ENCODE measurements around the gene U2SURP.
A peak's percentile ranks its signal among the peaks of the same experiment; 100 is the strongest.

U2SURP gene

GRCh38 chr3:143000528-143000927, 842 bp upstream of the U2SURP start:
- no peak for TF ChIP-seq GABPA (IDR thresholded peaks at IDR 0.05; ENCODE audit: low read depth)
- H3K4me3 ChIP-seq (replicated peaks; ENCODE audit: insufficient read depth, low read length) = peak overlapping the region; percentile 87
- H3K27me3 ChIP-seq (ENCODE audit: insufficient read depth, poor library complexity, severe bottlenecking) = no peaks in the 10 kb centered on the region
- H3K27ac ChIP-seq (replicated peaks) = peak overlapping the region; percentile 94
- no peak for DNase-seq (ENCODE audit: low read depth in 1 of 2, low spot score in 1 of 2)

- H3K27me3 ChIP-seq (ENCODE audit: insufficient read depth, poor library complexity, severe bottlenecking) = no peaks in the 10 kb centered on the region
- TF ChIP-seq POLR2AphosphoS5 (IDR thresholded peaks at IDR 0.05; ENCODE audit: low read depth) (no peak), REST (IDR thresholded peaks at IDR 0.05; ENCODE audit: insufficient replicate concordance, low read depth) (no peak), SPI1 (IDR thresholded peaks at IDR 0.05; ENCODE audit: borderline replicate concordance, low read depth) (no peak), GABPA (IDR thresholded peaks at IDR 0.05; ENCODE audit: low read depth) (no peak), CTCF (IDR thresholded peaks at IDR 0.05; ENCODE audit: insufficient read depth, low read length) (no peak)
- peak overlapping the region; percentile 87 for H3K4me3 ChIP-seq (replicated peaks; ENCODE audit: insufficient read depth, low read length)
- peak in 1 of 2 experiments; percentile 79 for DNase-seq (ENCODE audit: low read depth in 1 of 2, low spot score in 1 of 2)
- H3K27ac ChIP-seq (replicated peaks) = peak overlapping the region; percentile 94
Measured at GRCh38 chr3:143001034-143001368, 369 bp upstream of the U2SURP start.

GRCh38 chr3:143002083-143002712, 828 bp downstream of the U2SURP start:
- DNase-seq (ENCODE audit: low read depth in 1 of 2, low spot score in 1 of 2) = peak; percentile 63 to 67
- peak; percentile 16; the same call in 1 of the 2 replicates for TF ChIP-seq POLR2AphosphoS5 (IDR thresholded peaks at IDR 0.05; ENCODE audit: low read depth)
- no peak for TF ChIP-seq GABPA (IDR thresholded peaks at IDR 0.05; ENCODE audit: low read depth)
- TF ChIP-seq SPI1 (IDR thresholded peaks at IDR 0.05; ENCODE audit: borderline replicate concordance, low read depth) = no peak
- peak; percentile 44 for TF ChIP-seq REST (IDR thresholded peaks at IDR 0.05; ENCODE audit: insufficient replicate concordance, low read depth)
- TF ChIP-seq CTCF (IDR thresholded peaks at IDR 0.05; ENCODE audit: insufficient read depth, low read length) = no peak

GRCh38 chr3:143002727-143003126, 1.4 kb downstream of the U2SURP start:
- H3K27ac ChIP-seq (replicated peaks) = peak overlapping the region; percentile 94

More at GRCh38 chr3:143002083-143002712, 828 bp downstream of the U2SURP start:
- Histone ChIP-seq H3K27ac (replicated peaks) (peak overlapping the region; percentile 94), H3K27me3 (ENCODE audit: insufficient read depth, poor library complexity, severe bottlenecking) (no peaks in the 10 kb centered on the region), H3K4me3 (replicated peaks; ENCODE audit: insufficient read depth, low read length) (peak overlapping the region; percentile 87)

More at GRCh38 chr3:143002727-143003126, 1.4 kb downstream of the U2SURP start:
- DNase-seq (ENCODE audit: low read depth in 1 of 2, low spot score in 1 of 2) = no peak
- H3K4me3 ChIP-seq (replicated peaks; ENCODE audit: insufficient read depth, low read length) = peak overlapping the region; percentile 87
- H3K27me3 ChIP-seq (ENCODE audit: insufficient read depth, poor library complexity, severe bottlenecking) = no peaks in the 10 kb centered on the region
- no peak for TF ChIP-seq GABPA (IDR thresholded peaks at IDR 0.05; ENCODE audit: low read depth)
- TF ChIP-seq SPI1 (IDR thresholded peaks at IDR 0.05; ENCODE audit: borderline replicate concordance, low read depth) = no peak
- no peak for TF ChIP-seq CTCF (IDR thresholded peaks at IDR 0.05; ENCODE audit: insufficient read depth, low read length)
- no peak for TF ChIP-seq REST (IDR thresholded peaks at IDR 0.05; ENCODE audit: insufficient replicate concordance, low read depth)
- TF ChIP-seq POLR2AphosphoS5 (IDR thresholded peaks at IDR 0.05; ENCODE audit: low read depth) = no peak
